8988T (cell line): ENCODE data around the gene ERICH6.

Experiments used
- DNase-seq: peaks from one replicate; pipeline ENCODE4 v3.0.0; 2011

ERICH6 gene

GRCh38 chr3:150736903-150737832, 33.4 kb upstream of the ERICH6 start:
- no peak for DNase-seq

GRCh38 chr3:150736316-150736719, 32.6 kb upstream of the ERICH6 start:
- no peak for DNase-seq

- no peak for DNase-seq
Observed at GRCh38 chr3:150734795-150735119, 31.0 kb upstream of the ERICH6 start.

GRCh38 chr3:150733936-150734794, 30.4 kb upstream of the ERICH6 start:
- no peak for DNase-seq

DNA sequence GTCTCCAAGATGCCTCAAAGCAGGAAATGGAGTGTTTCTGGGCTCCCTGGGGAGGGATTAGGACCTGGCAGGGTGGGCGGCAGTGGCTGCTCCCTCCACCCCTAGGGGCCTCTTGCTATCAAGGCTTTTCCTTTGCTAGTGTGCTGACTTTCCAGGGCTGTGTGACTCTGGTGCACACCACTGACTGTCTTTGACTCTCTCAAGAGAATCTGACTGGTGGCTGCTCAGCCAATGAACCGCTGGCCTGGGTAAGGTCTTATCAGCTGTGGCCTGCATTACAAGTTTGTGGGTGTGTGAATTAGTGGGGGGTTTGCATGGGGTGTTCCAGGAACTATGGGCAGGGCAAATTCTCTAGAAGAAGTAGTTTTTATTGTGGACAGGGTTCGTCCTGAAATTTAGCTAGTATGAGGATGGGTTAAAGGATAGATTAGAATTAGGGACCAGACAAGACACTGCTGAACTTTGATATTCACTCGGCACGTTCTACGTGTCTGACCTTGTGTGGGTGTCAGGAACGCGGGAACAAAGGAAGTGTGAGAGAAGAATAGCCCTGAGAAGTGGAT, 29.7 kb upstream of the ERICH6 start:
- no peak for DNase-seq

GRCh38 chr3:150729682-150730360, 26.1 kb upstream of the ERICH6 start:
- DNase-seq = no peak

DNA sequence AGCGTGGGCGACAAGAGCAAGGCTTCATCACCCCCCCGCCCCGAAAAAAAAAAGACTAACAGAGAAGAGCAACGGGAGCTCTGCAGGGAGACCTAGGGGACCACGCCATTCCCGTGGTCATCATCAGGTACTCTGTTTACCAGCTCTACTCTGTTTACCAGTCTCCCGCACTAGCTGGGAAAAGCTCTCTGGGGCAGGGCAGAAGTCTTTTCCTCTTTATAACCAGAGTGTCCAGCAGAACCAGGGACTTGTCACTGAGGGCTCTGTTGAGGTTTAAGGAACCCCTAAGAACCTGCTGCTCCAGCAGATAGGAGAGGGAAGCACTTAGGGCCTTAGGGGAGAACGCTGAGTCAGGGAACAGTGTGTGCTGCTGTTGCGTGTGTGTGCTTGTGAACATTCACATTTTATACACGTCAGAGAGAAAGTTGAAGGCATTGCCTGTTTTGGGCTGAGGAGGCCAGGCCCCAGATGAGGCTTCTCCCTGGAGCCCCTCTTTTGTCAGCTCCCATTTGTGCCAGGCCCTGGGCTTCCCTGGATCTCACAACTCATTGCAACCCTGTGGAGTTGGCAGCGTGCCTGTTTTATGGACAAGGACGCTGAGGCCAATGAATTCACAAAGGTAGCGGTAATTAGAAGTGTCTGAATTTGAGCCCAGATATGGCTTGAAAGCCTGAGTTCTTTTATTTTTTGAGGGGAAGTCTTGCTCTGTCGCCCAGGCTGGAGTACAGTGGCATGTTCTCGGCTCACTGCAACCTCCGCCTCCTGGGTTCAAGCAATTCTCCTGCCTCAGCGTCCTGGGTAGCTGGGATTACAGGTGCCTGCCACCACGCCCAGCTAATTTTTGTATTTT, 24.2 kb upstream of the ERICH6 start:
- DNase-seq = no peak

- no peak for DNase-seq
Observed at GRCh38 chr3:150725548-150725947, 21.8 kb upstream of the ERICH6 start.

DNA sequence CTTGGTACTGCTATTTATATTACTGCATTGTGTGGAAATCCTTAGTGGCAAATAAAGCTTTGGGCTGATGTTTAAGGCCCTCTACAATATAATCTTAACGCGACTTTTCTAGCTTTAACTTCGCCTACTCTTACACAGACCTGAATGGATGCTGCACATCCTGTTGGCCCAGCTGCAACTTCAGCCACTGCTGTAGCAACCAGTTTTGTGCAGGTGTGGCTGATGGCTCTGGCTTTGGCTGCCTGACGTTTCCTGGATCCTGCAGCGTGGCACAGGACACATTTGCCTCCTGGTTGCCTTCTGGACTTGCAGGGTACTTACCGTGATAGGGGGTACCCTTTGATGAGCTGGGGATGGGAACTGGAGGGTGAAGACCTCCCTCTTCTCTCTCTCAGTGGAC, 20.2 kb upstream of the ERICH6 start:
- no peak for DNase-seq

- DNase-seq = no peak
Observed at GRCh38 chr3:150722267-150722666, 18.5 kb upstream of the ERICH6 start.

GRCh38 chr3:150721285-150722130, 17.8 kb upstream of the ERICH6 start:
- DNase-seq = peak; percentile 33

DNA sequence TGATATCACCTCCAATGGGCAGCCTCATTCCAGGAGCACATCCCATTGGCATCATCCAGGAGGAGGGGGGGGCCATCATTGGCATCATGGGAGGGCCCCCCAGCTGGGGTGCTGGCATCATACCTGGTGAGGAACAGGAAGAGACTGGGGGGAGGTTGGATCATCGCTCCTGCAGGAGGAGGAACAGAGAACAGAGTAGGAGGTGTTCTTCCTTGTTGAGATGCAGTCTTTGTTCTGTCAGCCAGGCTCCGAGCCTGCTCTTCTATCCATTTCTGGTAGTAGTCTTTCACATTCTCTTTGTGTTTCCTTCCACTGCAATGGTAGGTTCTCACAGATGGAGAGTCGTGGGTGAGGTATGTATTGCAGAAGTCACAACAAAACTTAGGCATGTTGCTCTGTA, 16.7 kb upstream of the ERICH6 start:
- DNase-seq = no peak

DNA sequence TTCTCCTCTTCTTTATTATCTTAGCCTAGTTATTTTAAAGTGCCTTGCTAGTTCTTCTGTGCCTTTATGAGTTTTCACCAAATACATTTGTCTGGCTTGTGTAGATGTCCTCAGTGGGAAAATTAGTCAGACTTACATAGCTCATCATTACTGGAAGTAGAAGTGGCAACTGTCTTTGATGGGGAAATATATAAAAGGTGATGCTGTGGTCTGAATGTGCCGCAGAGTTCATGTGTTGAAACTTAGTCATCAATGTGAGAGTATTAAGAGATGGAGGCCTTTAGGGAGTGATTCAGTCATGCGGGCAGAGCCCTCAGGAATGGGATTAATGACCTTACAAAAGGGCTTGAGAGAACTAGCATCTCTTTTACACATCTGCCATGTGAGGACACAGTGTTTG, 6.4 kb upstream of the ERICH6 start:
- DNase-seq = no peak

- DNase-seq = no peak
Observed at GRCh38 chr3:150703299-150703755, 393 bp downstream of the ERICH6 start.

DNA sequence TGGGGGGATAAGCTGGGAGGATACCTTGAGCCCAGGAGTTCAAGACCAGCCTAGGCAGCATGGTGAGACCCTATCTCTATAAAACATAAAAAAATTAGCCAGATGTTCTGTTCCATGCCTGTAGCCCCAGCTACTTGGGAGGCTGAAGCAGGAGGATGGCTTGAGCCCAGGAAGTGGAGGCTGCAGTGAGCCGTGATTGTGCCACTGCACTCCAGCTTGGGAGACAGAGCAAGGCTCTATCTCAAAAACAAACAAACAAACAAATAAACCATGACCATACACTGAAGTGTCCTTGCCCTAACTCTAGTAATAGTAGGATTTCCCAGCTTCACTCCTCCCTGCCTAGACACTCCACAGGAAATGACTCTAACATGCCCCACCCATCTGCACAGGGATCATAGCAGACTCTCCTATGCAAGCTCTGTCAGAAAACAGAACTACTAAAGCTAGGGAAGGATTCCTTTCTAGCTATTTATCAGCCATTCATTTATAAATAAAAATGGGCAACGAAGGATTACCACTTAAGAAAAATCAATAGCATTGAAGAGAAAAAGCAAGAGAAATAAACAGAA, 4.6 kb downstream of the ERICH6 start:
- peak; percentile 22 for DNase-seq

- DNase-seq = no peak
Observed at GRCh38 chr3:150697646-150698045, 6.1 kb downstream of the ERICH6 start.

DNA sequence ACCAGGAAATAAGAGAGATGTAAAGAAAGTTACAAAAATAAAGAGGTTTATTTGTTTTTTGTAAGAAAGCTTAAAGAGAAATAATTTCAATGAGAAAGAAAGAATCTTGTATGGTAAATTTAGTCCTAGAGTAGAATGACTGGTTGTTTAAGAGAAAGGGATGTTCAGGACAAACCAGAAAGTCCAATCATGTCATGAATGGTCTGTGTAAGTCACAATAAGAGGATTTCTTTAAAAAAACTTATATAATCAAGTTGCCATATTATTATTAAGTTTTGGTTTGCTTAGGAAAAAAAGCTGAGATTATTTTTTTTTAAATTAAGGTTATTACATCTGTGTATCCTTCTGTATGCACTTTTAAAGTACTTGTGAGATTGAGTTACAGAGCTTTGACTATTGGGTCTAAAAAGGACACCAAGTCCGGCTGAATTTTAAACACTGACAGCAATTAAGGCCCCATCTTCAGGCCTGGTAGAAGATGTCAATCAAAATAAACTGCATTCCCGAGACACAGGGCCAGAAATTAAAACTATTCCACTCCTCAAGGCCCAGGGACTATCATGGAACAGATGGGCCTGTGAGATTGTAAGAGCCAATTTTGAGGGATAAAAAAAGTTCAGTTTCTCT, 12.2 kb downstream of the ERICH6 start:
- no peak for DNase-seq

DNA sequence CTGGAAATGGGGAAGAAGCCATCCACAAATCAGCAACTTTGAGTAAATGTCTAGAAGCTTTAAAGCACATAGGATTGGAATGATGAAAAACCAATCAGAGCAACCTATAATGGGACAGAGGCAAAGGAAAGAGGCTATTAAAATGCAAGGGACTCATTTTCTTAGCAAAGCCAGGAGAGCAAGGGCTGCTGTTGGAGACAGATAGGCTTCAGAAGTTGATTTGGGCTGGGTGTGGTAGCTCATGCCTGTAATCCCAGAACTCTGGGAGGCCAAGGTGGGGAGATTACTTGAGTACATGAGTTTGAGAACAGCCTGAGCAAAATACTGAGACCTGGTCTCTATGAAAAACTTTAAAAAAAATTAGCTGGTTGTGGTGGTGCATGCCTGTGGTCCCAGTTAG, 16.1 kb downstream of the ERICH6 start:
- DNase-seq = no peak

DNA sequence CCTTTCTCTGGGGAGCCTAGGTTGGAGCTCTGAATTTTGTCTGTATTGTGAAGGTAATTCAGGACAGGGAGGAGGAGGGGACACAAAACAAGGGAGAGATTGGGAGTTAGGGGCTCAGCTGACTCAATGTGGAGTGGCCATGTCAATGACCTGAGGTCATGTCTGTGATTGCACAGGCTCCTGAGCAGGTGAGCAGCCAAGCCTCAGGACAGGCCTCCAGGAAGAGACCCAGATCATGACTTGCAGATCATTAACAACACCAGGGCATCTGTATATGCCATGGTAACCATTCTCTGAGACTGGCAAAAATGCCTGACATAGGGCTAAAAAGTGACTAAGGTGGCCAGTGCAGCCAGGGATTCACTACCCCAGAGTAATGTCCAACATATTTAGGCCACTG, 20.9 kb downstream of the ERICH6 start:
- DNase-seq = no peak

- no peak for DNase-seq
Observed at GRCh38 chr3:150682279-150682678, 21.4 kb downstream of the ERICH6 start.
